HG03521 (cell line): Measurements from ENCODE around the gene FRMD4A.

Source experiments
- ATAC-seq: cut with Tn5 transposase; IDR thresholded peaks from one replicate; pipeline ENCODE4 v1.9.1; 2021; ENCODE audit warnings: mild to moderate bottlenecking, moderate library complexity; ENCODE audit not compliant: unreplicated experiment

Gene FRMD4A

GRCh38 chr10:14296065-14296709 is 34.5 kb downstream of the FRMD4A start:
- ATAC-seq, result no peak

- ATAC-seq, result no peak
Measured at GRCh38 chr10:14294347-14295059, 36.2 kb downstream of the FRMD4A start.

DNA sequence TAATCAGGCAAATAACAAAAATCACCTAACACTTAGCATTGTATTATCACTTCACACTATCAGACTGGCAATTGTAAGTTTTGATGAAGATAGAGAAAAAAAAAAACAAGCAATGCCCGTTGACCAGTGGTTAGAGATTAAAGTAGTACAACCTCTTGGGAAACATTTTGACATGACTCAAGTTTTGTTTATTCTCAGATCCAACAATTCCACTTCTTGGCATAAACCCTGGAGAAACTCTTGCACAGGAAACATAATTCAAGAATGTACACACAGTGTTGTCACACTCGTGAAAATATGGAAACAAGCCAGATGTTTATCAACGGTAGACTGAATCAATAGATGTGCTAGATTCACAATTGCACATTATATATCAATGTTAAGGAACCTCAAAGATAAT is 37.2 kb downstream of the FRMD4A start:
- no peak for ATAC-seq

GRCh38 chr10:14291296-14291695 is 39.4 kb downstream of the FRMD4A start:
- no peak for ATAC-seq

GRCh38 chr10:14285941-14286560 is 44.7 kb downstream of the FRMD4A start:
- no peak for ATAC-seq

DNA sequence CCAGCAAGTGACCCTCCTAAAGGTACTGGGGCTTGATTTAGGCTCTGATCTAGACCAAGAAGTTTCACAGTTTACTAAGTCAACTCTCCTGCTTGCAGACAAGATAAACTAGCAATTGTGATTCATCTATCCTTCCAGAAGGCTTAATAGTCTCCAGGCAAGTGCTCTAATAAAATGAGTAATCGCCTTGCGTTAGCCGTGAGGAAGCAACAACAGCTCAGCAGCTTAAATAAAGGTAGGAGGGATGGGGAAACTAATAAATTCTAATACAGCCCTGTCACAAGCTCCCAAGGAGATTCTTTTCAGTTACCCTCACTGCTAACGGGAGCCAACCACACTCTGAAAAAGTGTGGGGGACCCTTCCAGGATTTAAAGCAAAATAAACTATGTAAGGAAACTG is 48.4 kb downstream of the FRMD4A start:
- ATAC-seq, result no peak

DNA sequence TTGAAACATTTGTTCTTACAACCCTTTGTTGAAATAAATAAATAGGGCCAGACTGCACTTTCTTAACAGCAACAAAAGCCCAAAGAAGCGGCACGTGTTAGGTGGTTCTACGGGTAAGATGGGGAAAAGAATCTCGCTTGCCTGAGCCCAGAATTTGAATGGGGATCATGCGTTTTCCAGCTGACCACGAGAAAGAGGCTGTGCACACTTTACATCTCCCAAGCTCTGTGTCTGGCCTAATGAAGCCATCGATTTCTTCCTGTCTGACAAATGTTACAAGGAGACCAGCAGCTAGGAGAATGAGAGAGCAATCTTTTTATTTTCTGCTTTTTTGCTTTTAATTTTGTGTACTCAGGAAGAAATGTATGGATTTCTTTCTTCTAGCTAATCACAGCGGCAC is 52.2 kb downstream of the FRMD4A start:
- ATAC-seq, result no peak

DNA sequence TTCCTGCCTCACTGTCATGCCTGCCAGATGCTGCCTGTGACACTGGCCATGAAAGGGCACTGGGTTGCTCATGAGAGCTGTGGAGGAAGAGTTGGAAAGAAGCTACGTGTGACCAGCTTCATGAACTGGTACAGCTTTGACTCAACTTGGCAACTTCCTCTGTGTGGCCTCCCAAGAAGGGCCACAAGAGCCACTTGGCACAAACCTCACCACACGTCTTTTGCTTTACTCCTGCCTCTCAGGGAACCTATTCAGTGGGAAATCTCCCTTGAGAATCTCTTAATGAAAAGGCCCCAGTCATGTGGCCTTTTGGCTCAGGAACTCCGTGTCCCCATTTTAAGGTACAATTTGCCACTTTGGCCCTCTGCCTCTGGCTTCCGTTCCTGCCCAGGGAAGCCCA is 54.5 kb downstream of the FRMD4A start:
- ATAC-seq, result no peak

DNA sequence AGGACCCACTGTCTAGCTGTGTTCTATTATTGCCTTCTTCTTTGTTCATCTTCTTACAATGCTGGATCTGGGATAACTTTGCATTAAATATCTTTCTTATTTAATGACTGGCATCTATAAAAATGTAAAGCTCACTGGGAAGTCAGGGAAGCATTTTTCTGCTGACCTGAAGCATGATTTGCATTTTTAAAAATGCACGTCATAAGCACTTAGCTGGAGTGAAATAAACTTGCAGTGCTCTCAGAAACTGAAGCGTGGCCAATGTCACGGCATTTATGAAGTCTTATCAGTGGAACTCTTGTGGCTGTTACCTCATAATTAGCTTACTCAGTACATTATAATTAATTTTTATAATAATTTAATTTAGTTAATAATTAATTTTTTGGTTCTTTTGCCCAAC is 59.1 kb downstream of the FRMD4A start:
- ATAC-seq, result no peak

DNA sequence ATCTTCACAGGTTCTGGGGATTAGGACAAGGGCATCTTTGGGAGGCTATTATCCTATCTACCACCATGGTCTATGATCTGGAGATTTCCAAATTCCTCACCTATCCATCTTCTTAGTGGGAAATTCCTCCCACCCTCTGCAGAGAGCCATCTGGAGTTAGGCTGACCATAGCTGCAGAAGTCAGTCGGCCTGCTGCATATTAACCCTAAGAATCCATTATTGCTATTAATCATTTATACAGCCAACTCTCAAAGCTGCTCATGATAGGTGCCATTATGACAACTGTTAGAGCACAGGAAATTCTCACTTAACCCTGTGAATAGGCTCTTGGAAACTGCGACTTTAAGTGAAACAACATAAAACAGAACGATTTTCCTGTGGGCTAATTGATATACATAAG is 60.4 kb downstream of the FRMD4A start:
- ATAC-seq, result no peak

GRCh38 chr10:14265709-14266108 is 65.0 kb downstream of the FRMD4A start:
- no peak for ATAC-seq

- no peak for ATAC-seq
Measured at GRCh38 chr10:14262836-14263425, 67.8 kb downstream of the FRMD4A start.

- ATAC-seq, result no peak
Measured at GRCh38 chr10:14261336-14261735, 69.4 kb downstream of the FRMD4A start.

DNA sequence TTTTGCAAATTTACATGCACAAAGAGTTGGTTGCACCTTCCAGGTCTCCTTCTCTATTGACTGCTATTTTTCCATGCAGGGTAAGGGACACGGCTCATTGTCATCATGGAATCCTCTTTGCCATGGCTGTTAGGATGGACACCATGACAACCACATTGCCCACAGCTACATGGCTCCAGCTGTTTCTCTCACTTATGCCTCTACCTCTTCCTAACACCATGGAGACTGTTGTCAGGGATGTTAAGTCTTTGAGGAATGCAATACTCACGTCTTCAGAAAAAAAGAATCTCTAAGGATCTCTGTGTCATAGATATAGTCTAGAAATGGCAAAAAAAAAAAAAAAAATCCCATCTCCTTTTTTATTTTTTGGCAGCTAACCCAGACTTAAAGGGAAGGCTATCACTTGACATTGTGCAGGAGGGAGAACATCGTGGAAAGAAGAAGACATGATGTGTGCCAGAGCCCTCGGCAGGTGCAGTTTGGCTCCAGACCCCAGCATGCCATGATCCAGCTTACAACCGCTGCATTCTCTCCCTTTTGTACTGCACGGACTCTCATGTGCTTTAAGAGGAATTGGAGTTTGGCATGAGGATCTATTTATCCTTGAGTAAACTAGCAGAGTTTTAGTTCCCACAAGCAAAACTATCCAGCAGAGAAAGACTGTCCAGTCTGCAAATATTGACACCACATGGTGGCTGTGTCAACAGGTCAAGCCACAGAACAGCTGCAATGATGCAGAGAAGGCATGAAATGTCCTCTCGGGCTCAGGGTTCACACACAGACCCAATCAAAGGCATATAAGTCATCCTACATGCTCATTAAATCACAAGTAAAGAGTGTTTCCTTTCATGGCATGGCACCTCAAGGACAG is 70.8 kb downstream of the FRMD4A start:
- ATAC-seq, result no peak

GRCh38 chr10:14254368-14254767 is 76.4 kb downstream of the FRMD4A start:
- no peak for ATAC-seq

- no peak for ATAC-seq
Measured at GRCh38 chr10:14253711-14254110, 77.0 kb downstream of the FRMD4A start.

- ATAC-seq, result no peak
Measured at GRCh38 chr10:14253079-14253478, 77.6 kb downstream of the FRMD4A start.

DNA sequence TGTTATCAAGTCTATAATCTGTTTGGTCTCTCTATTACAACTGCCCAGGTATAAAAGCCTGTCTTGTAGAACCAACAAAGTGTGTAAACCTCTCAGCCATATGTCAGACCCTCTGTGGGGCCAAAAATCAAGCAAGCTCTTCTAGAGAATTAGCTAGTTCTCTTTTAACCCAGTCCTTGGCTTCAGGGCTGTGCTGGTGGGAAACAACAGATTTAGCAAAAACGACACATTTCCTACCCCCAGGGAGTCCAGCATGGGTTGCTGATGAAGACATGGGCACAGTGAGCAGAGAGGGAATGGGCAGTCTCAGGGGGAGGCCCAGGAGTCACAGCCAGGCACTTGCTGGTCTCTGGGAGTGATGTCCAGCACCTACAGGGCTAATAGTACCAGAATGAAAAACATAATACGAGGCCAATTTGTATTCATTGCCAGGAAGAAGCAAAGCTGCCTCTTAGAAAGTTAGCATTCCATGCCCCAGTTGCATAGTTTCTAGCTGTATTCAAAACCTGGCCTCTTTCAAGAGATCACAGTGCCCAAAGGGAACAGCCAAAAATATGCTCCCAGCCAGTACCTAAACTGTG is 80.1 kb downstream of the FRMD4A start:
- no peak for ATAC-seq

GRCh38 chr10:14247377-14248116 is 83.2 kb downstream of the FRMD4A start:
- no peak for ATAC-seq

DNA sequence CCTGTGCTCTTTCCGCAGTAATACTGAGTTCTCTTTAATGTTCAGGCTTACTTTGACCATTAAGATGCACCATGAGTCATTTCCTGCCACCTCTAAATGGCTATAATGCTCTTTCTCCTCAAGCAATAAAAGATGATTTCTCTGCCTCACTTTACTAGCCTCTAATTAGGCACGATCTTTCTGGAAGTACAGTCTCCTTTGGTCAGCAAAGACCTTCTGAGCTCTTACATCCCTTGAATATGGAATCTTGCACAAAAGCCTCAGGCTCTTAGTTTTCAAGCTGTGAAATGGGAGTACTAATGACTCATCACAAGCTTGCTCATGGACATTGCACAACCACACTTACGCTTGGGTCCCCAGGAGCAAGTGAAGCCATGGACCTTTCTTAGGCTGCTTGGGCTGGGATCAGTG is 85.9 kb downstream of the FRMD4A start:
- ATAC-seq, result no peak
